HepG2 (cell line): ENCODE results near the gene TNRC18. TPM values are rescaled to one million over a fixed set of nuclear protein-coding genes. Genes with fewer than 3 reads are reported as not detected.

Experiments used
- CC2D1A ChIP-seq: sonication (generic); formaldehyde crosslinking; IDR thresholded peaks from 2 replicates; pipeline ENCODE4 v1.8.1; 2023; ENCODE audit warnings: mild to moderate bottlenecking, missing genetic modification reagents
- SAP130 ChIP-seq: IDR thresholded peaks from 2 replicates; pipeline ENCODE4 v1.6.1; 2016; ENCODE audit warnings: low read depth
- SNAPC5 ChIP-seq: sonication (generic); formaldehyde crosslinking; IDR thresholded peaks from 2 replicates; pipeline ENCODE4 v1.8.1; 2023; ENCODE audit warnings: mild to moderate bottlenecking, missing genetic modification reagents, borderline replicate concordance
- XRCC5 ChIP-seq: fragments of 200-400 bp; formaldehyde crosslinking; optimal IDR thresholded peaks from 2 replicates; pipeline ENCODE3; 2017; ENCODE audit warnings: mild to moderate bottlenecking, low read length
- ZBTB40 ChIP-seq, 2 experiments: fragments of 450-650 bp in 1 of 2; sonication (generic) in 1 of 2; formaldehyde crosslinking in 1 of 2; IDR thresholded peaks; 2 replicates each; pipeline versions ENCODE4 v1.6.1 to v1.8.0; 2016 to 2022; ENCODE audit warnings: antibody characterized with exemption in 1 of 2, mild to moderate bottlenecking in 1 of 2, missing genetic modification reagents in 1 of 2
- ZBTB49 ChIP-seq: sonication (generic); formaldehyde crosslinking; IDR thresholded peaks from 2 replicates; pipeline ENCODE4 v1.4.0; 2020; ENCODE audit warnings: missing genetic modification reagents, borderline replicate concordance
- ZMYM3 ChIP-seq: sonication (generic); formaldehyde crosslinking; IDR thresholded peaks from 2 replicates; pipeline ENCODE4 v1.5.1; 2020; ENCODE audit warnings: mild to moderate bottlenecking, missing genetic modification reagents
- ZNF362 ChIP-seq: sonication (generic); formaldehyde crosslinking; IDR thresholded peaks from 2 replicates; pipeline ENCODE4 v1.4.0; 2020; ENCODE audit warnings: missing genetic modification reagents, mild to moderate bottlenecking, borderline replicate concordance
- ZNF468 ChIP-seq: sonication (generic); formaldehyde crosslinking; IDR thresholded peaks from 2 replicates; pipeline ENCODE4 v1.8.0; 2022; ENCODE audit warnings: mild to moderate bottlenecking, moderate library complexity, missing genetic modification reagents
- ZNF512B ChIP-seq: sonication (generic); formaldehyde crosslinking; IDR thresholded peaks from 2 replicates; pipeline ENCODE4 v1.5.1; 2020; ENCODE audit warnings: missing genetic modification reagents, mild to moderate bottlenecking, borderline replicate concordance
- ZNF749 ChIP-seq: sonication (generic); formaldehyde crosslinking; IDR thresholded peaks from 2 replicates; pipeline ENCODE4 v1.8.0; 2022; ENCODE audit warnings: mild to moderate bottlenecking, missing genetic modification reagents, moderate library complexity, borderline replicate concordance
- ZNF772 ChIP-seq: sonication (generic); formaldehyde crosslinking; IDR thresholded peaks from 2 replicates; pipeline ENCODE4 v1.5.0; 2020; ENCODE audit warnings: mild to moderate bottlenecking, missing genetic modification reagents
- polyA plus RNA-seq, 8 experiments: library from polyadenylated mRNA; depleted of rRNA in 3 of 8; stranded (reverse) in 7 of 8; unstranded in 1 of 8; fragments of >200 nt; fragmentation: Illumina TruSeq in 4 of 8; extraction: Trizol in 4 of 8; gene quantifications; 2 replicates each; pipeline versions ENCODE4 v1.2.1 to v1.2.3, GENCODE V29; 2011 to 2016; ENCODE audit warnings: low read depth in 4 of 8, missing spikeins in 1 of 8, mixed read lengths in 1 of 8; ENCODE audit not compliant: insufficient read depth in 1 of 8
- total RNA-seq, 5 experiments: library from RNA; depleted of rRNA; stranded (reverse); fragments of >200 nt; fragmentation: Illumina TruSeq; extraction: Trizol; gene quantifications; 2 replicates each; pipeline ENCODE4 v1.2.3, GENCODE V29; 2016; ENCODE audit warnings: low read depth in 1 of 5

TNRC18 gene
- total and polyA plus RNA-seq, 2 of the 13 experiments (the other 11 are each of a cell fraction or from before 2014, with no cell fraction given) = 11.7 to 17.4 TPM

- TF ChIP-seq ZBTB40 (IDR thresholded peaks at IDR 0.05) = no peak
- no peak for TF ChIP-seq ZBTB40 (CRISPR knock-in tag; IDR thresholded peaks at IDR 0.05)
- peak; percentile 89 for TF ChIP-seq SAP130 (CRISPR knock-in tag)
- TF ChIP-seq ZNF362 (CRISPR knock-in tag) = peak; percentile 68
- no peak for TF ChIP-seq ZNF512B (CRISPR knock-in tag)
- TF ChIP-seq SNAPC5 = no peak
- TF ChIP-seq ZNF468 (CRISPR knock-in tag) = no peak
- TF ChIP-seq ZNF772 (CRISPR knock-in tag) = peak; percentile 42; the same call in 1 of the 2 replicates
- no peak for TF ChIP-seq CC2D1A
- no peak for TF ChIP-seq ZBTB49 (CRISPR knock-in tag)
- no peak for TF ChIP-seq ZMYM3 (CRISPR knock-in tag)
- 0 out of 2 replicates have a peak, but pooled peaks have one; percentile 10 for TF ChIP-seq ZNF749 (CRISPR knock-in tag)
- no peak for TF ChIP-seq XRCC5
Measured at GRCh38 chr7:5429253-5429856, 5.7 kb upstream of the TNRC18 start (continued).
